Stimulated activated effector memory CD8-positive, alpha-beta T cell treated with anti-CD3 and anti-CD28 coated beads, Interleukin-12 subunit alpha, Interleukin-12 subunit beta, amount 100 ng/mL, for 72 hours (primary cell): Measurements from ENCODE around the gene PELI2.

Experiments used
- ATAC-seq: fragments of 150-1000 bp; cut with Tn5 transposase; 2 replicates; pipeline ENCODE4 v1.10.0; 2021
- DNase-seq, 2 donors: peaks; one replicate each; pipeline ENCODE4 v3.0.0; 2021 to 2022; ENCODE audit warnings: low spot score in 2 of 2
- H3K27ac Mint-ChIP-seq: one replicate; pipeline ENCODE4 v1.8.0; 2022; ENCODE audit warnings: mild to moderate bottlenecking, mixed read lengths
- H3K36me3 Mint-ChIP-seq: one replicate; pipeline ENCODE4 v1.8.0; 2022; ENCODE audit warnings: mild to moderate bottlenecking, mixed read lengths
- H3K4me1 Mint-ChIP-seq: one replicate; pipeline ENCODE4 v1.8.0; 2022; ENCODE audit warnings: mixed read lengths
- H3K4me3 Mint-ChIP-seq: one replicate; pipeline ENCODE4 v1.8.0; 2022; ENCODE audit warnings: mild to moderate bottlenecking, mixed read lengths
- H3K9me3 Mint-ChIP-seq: one replicate; pipeline ENCODE4 v1.8.0; 2022; ENCODE audit warnings: mixed read lengths

PELI2 gene

DNA sequence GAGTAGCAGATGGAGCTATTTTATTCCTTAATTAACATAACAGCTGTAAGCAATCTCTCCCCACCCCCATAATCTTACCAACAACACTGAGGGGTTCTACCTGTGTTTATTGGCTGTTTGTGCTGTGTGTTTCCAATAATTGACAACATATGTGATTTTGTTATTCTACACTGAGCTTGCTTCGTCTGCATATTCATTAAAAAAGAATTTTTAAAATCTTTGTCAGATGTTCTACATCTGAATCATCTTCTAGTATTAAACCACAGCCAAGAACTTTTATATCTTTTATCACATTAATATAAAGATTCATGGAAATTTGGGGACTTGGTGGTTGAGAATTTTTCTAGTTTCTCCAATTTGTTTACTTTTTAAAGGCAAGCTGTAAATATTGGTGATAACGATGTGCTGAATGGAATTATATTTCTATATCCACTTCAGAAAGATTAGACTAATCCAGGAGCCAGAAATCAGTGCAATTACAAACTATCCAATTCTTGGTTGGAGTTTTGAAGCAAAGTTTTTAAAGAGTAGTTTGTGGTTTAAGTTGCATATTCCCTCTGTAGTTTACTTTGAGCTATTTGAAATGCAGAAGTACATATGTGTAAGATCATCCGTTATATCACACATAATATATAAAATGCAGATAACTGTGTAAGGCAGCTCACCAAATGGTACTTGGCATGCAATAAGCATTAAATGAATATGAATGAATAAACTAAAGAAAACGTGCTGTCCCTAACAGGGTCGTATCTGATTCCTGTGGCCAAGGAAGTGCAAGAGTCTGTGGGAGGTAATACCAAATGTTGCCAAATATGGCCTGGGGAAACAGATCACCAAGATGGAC is 206.9 kb downstream of the PELI2 start:
- no peak for DNase-seq
- H3K4me1 Mint-ChIP-seq = no peaks in the 10 kb centered on the region
- no peaks in the 10 kb centered on the region for H3K9me3 Mint-ChIP-seq
- no peak overlapping the region for H3K27ac Mint-ChIP-seq
- no peak for ATAC-seq
- H3K36me3 Mint-ChIP-seq = no peaks in the 10 kb centered on the region
- H3K4me3 Mint-ChIP-seq = no peak overlapping the region

- Mint-ChIP-seq H3K27ac (no peak overlapping the region), H3K36me3 (no peaks in the 10 kb centered on the region)
These were observed 209.8 kb downstream of the PELI2 start for GRCh38 chr14:56328021-56328420.

GRCh38 chr14:56331592-56332216 is 213.5 kb downstream of the PELI2 start:
- Mint-ChIP-seq H3K9me3 (no peaks in the 10 kb centered on the region), H3K27ac (no peak overlapping the region), H3K4me3 (no peak overlapping the region), H3K36me3 (no peaks in the 10 kb centered on the region), H3K4me1 (peaks cover 16% of the 10 kb centered on the region)
- no peak for DNase-seq
- no peak for ATAC-seq

More at GRCh38 chr14:56328021-56328420, 209.8 kb downstream of the PELI2 start:
- peaks cover 7% of the 10 kb centered on the region for H3K4me1 Mint-ChIP-seq
- peak; percentile 63 for ATAC-seq
- no peak overlapping the region for H3K4me3 Mint-ChIP-seq
- no peaks in the 10 kb centered on the region for H3K9me3 Mint-ChIP-seq
- no peak for DNase-seq

GRCh38 chr14:56333359-56334292 is 215.4 kb downstream of the PELI2 start:
- no peaks in the 10 kb centered on the region for H3K9me3 Mint-ChIP-seq
- peak; percentile 48 for ATAC-seq
- H3K27ac Mint-ChIP-seq = no peak overlapping the region
- no peaks in the 10 kb centered on the region for H3K36me3 Mint-ChIP-seq
- peaks cover 16% of the 10 kb centered on the region for H3K4me1 Mint-ChIP-seq
- DNase-seq = no peak
- H3K4me3 Mint-ChIP-seq = no peak overlapping the region

DNA sequence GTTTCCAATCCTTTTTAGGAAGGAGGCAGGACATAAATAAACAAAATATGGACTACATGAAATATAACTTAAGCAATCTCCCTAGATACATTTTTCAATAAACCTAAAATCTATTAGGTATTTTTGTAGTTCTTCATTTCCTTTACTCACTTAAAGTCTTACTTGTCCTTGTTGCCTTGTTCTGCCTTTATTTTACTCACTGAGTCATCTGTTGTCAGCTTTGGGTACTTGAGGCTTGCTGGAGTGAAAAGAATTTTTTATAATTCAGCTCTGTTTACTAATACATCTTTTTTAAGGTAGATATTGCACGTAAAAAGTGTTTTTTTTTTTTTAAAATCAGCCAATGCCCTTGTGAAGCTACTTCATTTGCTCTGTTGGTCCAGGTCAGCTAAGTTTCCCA is 216.2 kb downstream of the PELI2 start:
- Mint-ChIP-seq H3K9me3 (no peaks in the 10 kb centered on the region), H3K4me3 (no peak overlapping the region), H3K27ac (no peak overlapping the region), H3K36me3 (no peaks in the 10 kb centered on the region), H3K4me1 (peaks cover 16% of the 10 kb centered on the region)
- ATAC-seq (no peak), DNase-seq (no peak)

- ATAC-seq = no peak
- Mint-ChIP-seq H3K27ac (no peak overlapping the region), H3K4me1 (peaks cover 2% of the 10 kb centered on the region), H3K9me3 (no peaks in the 10 kb centered on the region), H3K4me3 (no peak overlapping the region), H3K36me3 (no peaks in the 10 kb centered on the region)
- no peak for DNase-seq
These were observed 220.5 kb downstream of the PELI2 start for GRCh38 chr14:56338674-56339073.

- ATAC-seq (peak; percentile 85), DNase-seq (peak; percentile 15 to 63)
- Mint-ChIP-seq H3K36me3 (no peaks in the 10 kb centered on the region), H3K9me3 (no peaks in the 10 kb centered on the region), H3K4me3 (no peak overlapping the region), H3K27ac (no peak overlapping the region), H3K4me1 (no peaks in the 10 kb centered on the region)
These were observed 221.9 kb downstream of the PELI2 start for GRCh38 chr14:56339855-56340701.

GRCh38 chr14:56340932-56341331 is 222.7 kb downstream of the PELI2 start:
- DNase-seq (no peak), ATAC-seq (no peak)
- H3K4me3 Mint-ChIP-seq = no peak overlapping the region
- H3K9me3 Mint-ChIP-seq = no peaks in the 10 kb centered on the region
- H3K4me1 Mint-ChIP-seq = no peaks in the 10 kb centered on the region
- no peaks in the 10 kb centered on the region for H3K36me3 Mint-ChIP-seq
- H3K27ac Mint-ChIP-seq = no peak overlapping the region

GRCh38 chr14:56341766-56342493 is 223.7 kb downstream of the PELI2 start:
- Mint-ChIP-seq H3K27ac (no peak overlapping the region), H3K4me3 (no peak overlapping the region), H3K9me3 (no peaks in the 10 kb centered on the region), H3K4me1 (no peaks in the 10 kb centered on the region), H3K36me3 (no peaks in the 10 kb centered on the region)
- ATAC-seq (no peak), DNase-seq (no peak)

DNA sequence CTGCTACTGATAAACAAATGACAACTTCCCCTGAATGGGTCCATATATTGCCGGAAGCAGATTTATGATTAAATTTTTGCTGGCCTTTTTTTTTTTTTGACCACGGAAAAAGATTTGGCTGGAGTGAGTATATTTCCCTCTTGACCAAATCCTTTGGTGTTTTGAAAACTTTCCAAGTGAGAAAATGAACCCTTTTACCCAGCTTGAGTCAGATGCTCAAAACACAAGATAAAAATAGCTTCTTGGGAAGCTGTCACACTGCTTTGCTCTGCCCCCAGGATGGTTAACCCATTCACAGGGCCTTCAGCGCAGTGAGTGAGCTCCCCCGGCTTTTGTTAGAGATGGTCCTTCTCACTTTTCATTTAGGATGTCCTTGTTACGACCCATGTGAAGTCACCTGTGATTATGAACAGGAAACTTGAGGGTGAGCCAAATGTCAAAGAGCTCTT is 224.3 kb downstream of the PELI2 start:
- no peak overlapping the region for H3K4me3 Mint-ChIP-seq
- no peak overlapping the region for H3K27ac Mint-ChIP-seq
- no peaks in the 10 kb centered on the region for H3K9me3 Mint-ChIP-seq
- DNase-seq (no peak), ATAC-seq (no peak)
- H3K36me3 Mint-ChIP-seq = no peaks in the 10 kb centered on the region
- H3K4me1 Mint-ChIP-seq = no peaks in the 10 kb centered on the region

GRCh38 chr14:56349960-56350359 is 231.7 kb downstream of the PELI2 start:
- no peaks in the 10 kb centered on the region for H3K9me3 Mint-ChIP-seq
- H3K4me1 Mint-ChIP-seq = no peaks in the 10 kb centered on the region
- no peaks in the 10 kb centered on the region for H3K36me3 Mint-ChIP-seq
- DNase-seq (no peak), ATAC-seq (no peak)
- H3K27ac Mint-ChIP-seq = no peak overlapping the region
- H3K4me3 Mint-ChIP-seq = no peak overlapping the region
